GM12891 (cell line): ENCODE measurements around the gene RASSF10.

Experiments used
- PAX5 ChIP-seq: IDR thresholded peaks from 2 replicates; pipeline ENCODE4 v1.6.1; 2011; ENCODE audit warnings: low read length, moderate library complexity, mild to moderate bottlenecking; ENCODE audit not compliant: insufficient read depth, severe bottlenecking
- POLR2A ChIP-seq: IDR thresholded peaks from 2 replicates; pipeline ENCODE4 v1.6.1; 2011; ENCODE audit warnings: low read depth, low read length, control low read depth
- POLR2AphosphoS5 ChIP-seq: IDR thresholded peaks from 2 replicates; pipeline ENCODE4 v1.6.1; 2011; ENCODE audit warnings: low read depth, low read length, control low read depth
- POU2F2 ChIP-seq: IDR thresholded peaks from 2 replicates; pipeline ENCODE4 v1.6.1; 2011; ENCODE audit warnings: low read depth, mild to moderate bottlenecking, control low read depth, low read length, moderate library complexity
- SPI1 ChIP-seq: IDR thresholded peaks from 2 replicates; pipeline ENCODE4 v1.6.1; 2011; ENCODE audit warnings: low read depth, low read length, control low read depth

DNA sequence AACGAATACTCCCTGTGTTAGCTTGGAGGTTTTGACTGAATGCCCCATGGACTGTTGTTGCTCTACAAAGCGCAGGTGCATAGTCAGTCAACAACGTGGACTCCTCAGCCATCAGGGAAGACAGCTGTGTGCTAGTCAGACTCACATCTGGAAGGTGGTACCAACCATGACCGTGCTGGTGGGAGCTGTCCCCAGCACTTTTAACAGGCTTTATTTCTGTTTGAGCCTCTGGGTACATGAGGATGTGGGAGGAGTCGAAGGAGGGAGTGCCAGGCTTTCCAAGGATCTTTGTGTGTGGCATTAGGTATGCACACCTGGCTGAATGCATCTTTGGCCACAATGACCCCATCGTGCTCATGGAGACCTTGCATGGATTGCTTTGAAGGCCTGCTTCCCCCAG is 6.6 kb downstream of the RASSF10 start:
- TF ChIP-seq POLR2A (no peak), SPI1 (no peak), POLR2AphosphoS5 (no peak), PAX5 (no peak), POU2F2 (no peak)
